Retinal pigment epithelial cell (primary cell): Measurements from ENCODE around the gene OPHN1.

Source experiments
- DNase-seq: peaks from one replicate; pipeline ENCODE4 v3.0.0-alpha.2; 2010; ENCODE audit warnings: low read depth
- H3K4me3 ChIP-seq: 2 replicates; pipeline ENCODE4 v1.5.1; 2011; ENCODE audit warnings: mild to moderate bottlenecking, low read length, control low read depth, moderate library complexity
- CTCF ChIP-seq: conservative IDR thresholded peaks from 2 replicates; pipeline ENCODE4 v1.5.1; 2011; ENCODE audit warnings: low read depth, low read length, control low read depth, inconsistent platforms

Gene OPHN1

GRCh38 chrX:68428431-68428830 is 4.9 kb downstream of the OPHN1 start:
- no peak for TF ChIP-seq CTCF
- no peak for DNase-seq
- no peak overlapping the region for H3K4me3 ChIP-seq

- DNase-seq: no peak
- no peak overlapping the region for H3K4me3 ChIP-seq
- no peak for TF ChIP-seq CTCF
Measured at GRCh38 chrX:68424719-68425118, 8.6 kb downstream of the OPHN1 start.

GRCh38 chrX:68422478-68422877 is 10.8 kb downstream of the OPHN1 start:
- no peak for DNase-seq
- no peak overlapping the region for H3K4me3 ChIP-seq
- TF ChIP-seq CTCF: no peak

- TF ChIP-seq CTCF: no peak
- no peak for DNase-seq
- H3K4me3 ChIP-seq: no peak overlapping the region
Measured at GRCh38 chrX:68421636-68422035, 11.7 kb downstream of the OPHN1 start.

GRCh38 chrX:68420559-68420958 is 12.7 kb downstream of the OPHN1 start:
- H3K4me3 ChIP-seq: no peak overlapping the region
- no peak for TF ChIP-seq CTCF

GRCh38 chrX:68419975-68420374 is 13.3 kb downstream of the OPHN1 start:
- DNase-seq: no peak
- no peak for TF ChIP-seq CTCF
- H3K4me3 ChIP-seq: no peak overlapping the region

More at GRCh38 chrX:68420559-68420958, 12.7 kb downstream of the OPHN1 start:
- DNase-seq: no peak

GRCh38 chrX:68417651-68418050 is 15.6 kb downstream of the OPHN1 start:
- TF ChIP-seq CTCF: no peak
- no peak for DNase-seq
- H3K4me3 ChIP-seq: no peak overlapping the region
